SK-N-MC (cell line): ENCODE measurements around the gene CSF1R.

ENCODE experiments used
- EZH2 ChIP-seq: fragments of 200-600 bp; sonication (generic); IDR thresholded peaks from one replicate; pipeline ENCODE4 v1.6.1; 2017; ENCODE audit warnings: antibody characterized with exemption
- FOXP2 ChIP-seq: optimal IDR thresholded peaks from 2 replicates; pipeline ENCODE3; 2011; ENCODE audit warnings: mild to moderate bottlenecking, moderate library complexity; ENCODE audit not compliant: insufficient read depth; ENCODE audit errors: extremely low read length, control extremely low read depth
- POLR2AphosphoS5 ChIP-seq: IDR thresholded peaks from 2 replicates; pipeline ENCODE4 v1.6.1; 2012; ENCODE audit warnings: mild to moderate bottlenecking, low read depth, low read length, borderline replicate concordance

- no peak for TF ChIP-seq EZH2
- TF ChIP-seq POLR2AphosphoS5: no peak
- TF ChIP-seq FOXP2: no peak
These were observed 19.7 kb upstream of the CSF1R start for GRCh38 chr5:150105928-150106615.
